ENCODE measurements around the gene CT47B1.
"Not testable (repeated sequence)": the region's sequence is repeated elsewhere in the genome, so short reads cannot be mapped to it uniquely, and the experiment has no call there.

CT47B1 gene

DNA sequence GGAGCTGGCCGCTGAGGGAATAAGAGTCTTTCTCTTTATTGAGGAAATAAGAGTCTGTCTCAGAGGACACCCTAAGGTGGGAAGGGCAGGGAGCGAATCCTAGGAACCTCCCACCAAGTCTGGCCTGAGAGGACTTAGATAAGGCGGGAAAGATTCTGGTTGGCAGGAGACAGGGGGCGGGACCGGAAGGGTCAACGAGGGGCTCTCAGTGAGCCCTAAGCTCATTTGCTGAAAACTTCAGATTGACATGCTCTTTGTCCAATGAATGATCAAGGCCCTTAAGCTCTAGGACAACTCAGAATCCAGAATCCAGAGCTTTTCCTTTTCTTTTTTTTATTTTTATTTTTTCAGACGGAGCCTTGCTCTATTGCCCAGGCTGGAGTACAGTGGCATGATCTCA, at the start of gene CT47B1:
CT47B1 (minus strand) TSS at position 101 of the 400 bp plus-strand sequence. CDS start 196 bp downstream, outside the sequence.
- not testable (repeated sequence) for DNase-seq

DNA sequence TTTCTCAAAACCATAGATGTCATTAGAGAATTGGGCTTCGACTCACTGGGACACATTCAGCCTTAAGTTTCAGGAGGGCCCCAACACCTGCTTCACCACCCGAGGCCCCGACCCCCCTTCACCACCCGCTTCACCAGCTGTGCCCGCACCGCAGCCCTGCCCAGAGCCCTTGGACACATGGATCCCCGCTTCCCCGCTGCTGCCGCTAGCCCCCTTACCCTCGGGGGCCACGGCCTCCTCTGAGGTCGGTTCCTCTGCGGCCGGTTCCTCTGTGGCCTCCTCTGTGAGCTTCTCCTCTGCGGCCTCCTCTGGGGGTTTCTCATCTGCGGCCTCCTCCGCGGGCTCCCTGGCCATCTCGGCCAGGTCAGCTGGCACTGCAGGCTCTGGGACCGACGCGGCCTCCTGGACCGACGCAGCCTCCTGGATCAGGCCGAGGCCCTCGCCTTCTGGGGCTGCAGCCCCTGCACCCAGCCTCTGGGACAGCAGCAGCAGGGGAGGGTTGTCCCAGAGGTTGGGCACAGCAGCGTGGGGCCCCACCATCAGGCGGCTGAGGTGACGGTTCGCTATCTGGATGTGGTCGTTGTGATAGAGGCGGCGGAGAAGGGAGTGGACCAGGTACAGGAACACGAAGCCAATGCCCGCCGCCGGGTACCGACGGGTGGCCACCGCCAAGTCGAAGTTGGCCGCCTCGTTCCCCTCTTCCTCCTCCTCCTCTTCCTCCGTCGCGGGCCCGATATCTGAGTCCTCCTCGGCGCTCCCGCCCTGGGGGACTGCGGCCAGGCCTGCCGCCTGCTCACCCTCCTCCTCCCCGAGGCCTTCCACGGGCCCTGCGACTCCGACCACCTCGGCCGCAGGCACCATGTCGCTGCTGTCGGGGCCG, 748 bp downstream of the CT47B1 start:
- no peak for DNase-seq

DNA sequence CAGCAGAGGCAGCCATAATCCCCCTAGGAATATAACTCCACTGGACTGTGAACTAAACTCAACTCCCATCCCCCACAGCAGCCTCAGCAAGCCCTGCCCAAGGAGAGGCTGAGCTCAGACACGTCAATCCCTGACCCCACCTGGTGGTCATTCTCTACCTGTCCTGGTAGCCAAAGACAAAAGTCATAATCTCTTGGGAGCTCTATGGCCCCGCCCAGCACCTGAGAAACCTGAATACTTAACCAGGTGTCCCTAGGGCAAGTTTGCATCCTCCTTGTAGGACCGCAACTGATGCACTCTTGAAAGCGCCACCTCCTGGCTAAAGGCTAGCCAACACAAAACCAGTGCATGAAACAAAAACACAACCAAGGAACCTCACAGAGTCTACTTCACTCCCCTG, 18.4 kb downstream of the CT47B1 start:
- no peak for DNase-seq

DNA sequence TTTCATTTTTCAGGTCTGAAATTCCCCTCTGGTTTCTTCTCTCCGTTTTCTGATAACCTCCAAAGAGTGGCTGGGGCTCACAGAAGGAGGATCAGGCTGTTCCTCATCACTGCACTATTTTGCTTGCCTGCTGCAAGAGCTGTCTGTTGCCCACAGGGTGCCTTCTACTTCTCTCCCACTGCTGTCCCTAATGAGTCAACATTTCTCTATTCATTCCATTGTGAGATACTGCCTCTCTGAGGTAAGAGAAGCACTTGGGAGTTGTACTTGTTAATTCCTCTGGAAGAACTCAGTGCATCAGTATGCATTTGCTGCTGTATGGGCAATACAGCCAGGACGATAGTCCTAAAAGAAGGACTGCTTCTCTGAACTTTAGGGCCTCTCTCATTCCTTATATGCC, 34.8 kb downstream of the CT47B1 start:
- DNase-seq: no peak

DNA sequence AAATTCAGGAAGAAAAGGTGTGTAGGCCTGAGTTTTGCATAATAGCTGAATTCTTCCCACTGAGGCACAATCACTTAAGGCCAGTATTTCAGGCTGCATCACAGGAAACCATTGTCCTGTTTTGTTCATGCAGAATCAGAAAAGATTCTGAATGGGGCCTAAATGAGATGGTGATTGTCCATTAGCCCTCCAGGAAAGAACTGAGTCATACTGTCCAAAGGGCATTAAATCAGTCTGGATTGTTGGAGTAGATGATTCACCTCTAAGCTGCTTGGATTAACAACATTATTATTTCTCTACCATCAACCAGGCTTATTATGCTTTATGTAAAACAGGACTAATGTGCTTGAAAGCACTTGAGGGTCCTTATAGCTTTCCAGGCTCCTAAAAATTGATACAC, 36.2 kb downstream of the CT47B1 start:
- no peak for DNase-seq

DNA sequence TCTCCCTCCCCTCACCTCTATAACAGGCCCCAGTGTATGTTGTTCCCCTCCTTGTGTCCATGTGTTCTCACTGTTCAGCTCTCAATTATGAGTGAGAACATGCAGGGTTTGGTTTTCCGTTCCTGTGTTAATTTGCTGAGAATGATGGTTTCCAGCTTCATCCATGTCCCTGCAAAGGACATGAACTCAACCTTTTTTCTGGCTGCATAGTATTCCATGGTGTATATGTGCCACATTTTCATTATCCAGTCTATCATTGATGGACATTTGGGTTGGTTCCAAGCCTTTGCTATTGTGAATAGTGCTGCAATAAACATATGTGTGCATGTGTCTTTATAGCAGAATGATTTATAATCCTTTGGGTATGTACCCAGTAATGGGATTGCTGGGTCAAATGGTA, 48.5 kb downstream of the CT47B1 start:
- DNase-seq: not testable (repeated sequence)

DNA sequence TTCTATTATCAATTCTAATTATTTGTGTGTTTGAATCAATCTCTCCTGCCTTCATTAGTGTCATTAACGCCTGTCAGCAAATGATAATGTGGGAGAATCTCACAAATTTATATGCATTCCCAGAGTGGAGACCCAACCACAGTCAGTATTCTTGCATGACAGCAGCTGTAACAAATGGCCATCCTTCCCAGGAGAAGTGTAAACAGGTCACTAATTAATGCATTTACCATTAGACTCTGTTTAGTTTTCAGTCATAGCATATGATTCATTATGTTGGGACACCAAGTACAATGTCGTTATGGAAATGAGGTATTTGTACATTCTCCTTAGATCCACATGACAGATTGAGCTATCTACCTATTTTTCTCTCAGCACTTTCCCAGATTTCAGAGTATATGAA, 50.5 kb downstream of the CT47B1 start:
- DNase-seq: no peak

DNA sequence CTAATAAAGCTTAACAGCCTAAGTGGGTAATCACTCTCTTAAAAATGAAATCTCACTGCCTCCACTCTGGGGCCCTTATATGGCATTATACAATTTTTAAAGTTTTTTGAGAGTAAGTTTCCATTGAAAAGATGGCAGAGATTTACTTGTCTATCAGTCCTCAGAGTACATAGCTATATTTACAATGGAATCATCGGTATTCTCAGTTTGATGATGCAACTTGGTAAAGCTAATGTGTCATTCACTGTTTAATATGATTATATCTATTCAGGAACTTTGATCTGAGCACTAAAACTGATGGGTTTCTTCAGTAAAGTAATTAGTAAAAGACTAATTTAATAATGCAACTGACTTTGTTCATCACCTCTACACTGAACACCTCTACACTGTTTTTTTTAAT, 51.6 kb downstream of the CT47B1 start:
- DNase-seq: no peak

DNA sequence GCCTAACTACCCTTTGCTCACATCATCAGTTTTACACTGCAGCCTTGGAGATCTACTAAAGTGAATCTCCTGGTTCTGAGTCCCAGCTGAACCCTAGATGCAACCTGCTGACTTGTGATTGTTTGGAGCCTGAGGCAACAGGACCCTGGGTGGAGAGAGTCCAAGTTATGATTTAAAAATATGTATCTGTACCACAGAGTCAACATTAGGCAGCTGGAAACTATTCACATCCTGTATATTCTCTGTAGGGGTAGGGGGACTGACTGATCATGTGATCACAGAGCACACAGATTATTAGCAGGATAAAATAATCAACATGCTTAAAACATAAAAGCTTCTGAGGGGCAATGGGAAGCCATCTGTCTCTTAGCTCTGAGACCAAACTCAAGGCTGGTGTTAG, 52.1 kb downstream of the CT47B1 start:
- no peak for DNase-seq

Data from stimulated activated CD4-positive, alpha-beta T cell treated with anti-CD3 and anti-CD28 coated beads, Interleukin-12 subunit alpha, Interleukin-12 subunit beta, amount 100 ng/mL, for 4 hours (primary cell).